H9 (cell line): ENCODE data around the gene BRF1. TPM values are rescaled to one million over a fixed set of nuclear protein-coding genes. Genes with fewer than 3 reads are reported as not detected.

Experiments
- DNase-seq: peaks from one replicate; pipeline ENCODE4 v3.0.0-alpha.2; 2017
- H2AFZ ChIP-seq: one replicate; pipeline ENCODE4 v1.6.1; 2013; ENCODE audit warnings: mild to moderate bottlenecking, low read length, control low read depth, moderate library complexity
- H2AK5ac ChIP-seq: 2 replicates; pipeline ENCODE4 v1.6.1; 2013; ENCODE audit warnings: low read length, control low read depth, mixed read lengths; ENCODE audit not compliant: insufficient read length
- H2BK120ac ChIP-seq: one replicate; pipeline ENCODE4 v1.6.1; 2013; ENCODE audit warnings: low read depth, mild to moderate bottlenecking, low read length, control low read depth, inconsistent platforms; ENCODE audit not compliant: poor library complexity, severe bottlenecking
- H2BK12ac ChIP-seq: 2 replicates; pipeline ENCODE4 v1.6.1; 2013; ENCODE audit warnings: low read length, control low read depth, mixed read lengths, low read depth; ENCODE audit not compliant: insufficient read length
- H2BK15ac ChIP-seq: 2 replicates; pipeline ENCODE4 v1.6.1; 2013; ENCODE audit warnings: low read depth, low read length, control low read depth
- H2BK20ac ChIP-seq: one replicate; pipeline ENCODE4 v1.6.1; 2013; ENCODE audit warnings: low read depth, mild to moderate bottlenecking, low read length, control low read depth, inconsistent platforms; ENCODE audit not compliant: poor library complexity, severe bottlenecking
- H2BK5ac ChIP-seq: 2 replicates; pipeline ENCODE4 v1.6.1; 2013; ENCODE audit warnings: low read length, control low read depth, mixed read lengths; ENCODE audit not compliant: insufficient read length
- H3K14ac ChIP-seq: 2 replicates; pipeline ENCODE4 v1.6.1; 2013; ENCODE audit warnings: low read length, control low read depth; ENCODE audit not compliant: insufficient read depth
- H3K18ac ChIP-seq: 2 replicates; pipeline ENCODE4 v1.6.1; 2013; ENCODE audit warnings: low read depth, mild to moderate bottlenecking, mixed read lengths, low read length, control low read depth; ENCODE audit not compliant: insufficient read length
- H3K23ac ChIP-seq: 2 replicates; pipeline ENCODE4 v1.6.1; 2013; ENCODE audit warnings: low read length, control low read depth, mixed read lengths, low read depth; ENCODE audit not compliant: insufficient read length
- H3K23me2 ChIP-seq: 2 replicates; pipeline ENCODE4 v1.6.1; 2013; ENCODE audit warnings: low read depth, mild to moderate bottlenecking, mixed read lengths, low read length, control low read depth; ENCODE audit not compliant: insufficient read length, poor library complexity, severe bottlenecking
- H3K27ac ChIP-seq: 2 replicates; pipeline ENCODE4 v1.5.1; 2013; ENCODE audit warnings: low read length, control low read depth, mixed read lengths, low read depth; ENCODE audit not compliant: insufficient read length
- H3K27me3 ChIP-seq: 2 replicates; pipeline ENCODE4 v1.6.1; 2013; ENCODE audit warnings: low read length, control low read depth, inconsistent platforms; ENCODE audit not compliant: insufficient read depth
- H3K4ac ChIP-seq: 2 replicates; pipeline ENCODE4 v1.6.1; 2013; ENCODE audit warnings: low read depth, mild to moderate bottlenecking, control low read depth, inconsistent platforms, low read length, moderate library complexity
- H3K4me1 ChIP-seq: 2 replicates; pipeline ENCODE4 v1.6.1; 2013; ENCODE audit warnings: low read length, control low read depth, inconsistent platforms; ENCODE audit not compliant: insufficient read depth
- H3K4me2 ChIP-seq: 2 replicates; pipeline ENCODE4 v1.6.1; 2013; ENCODE audit warnings: low read length, control low read depth, mixed read lengths; ENCODE audit not compliant: insufficient read length, insufficient read depth
- H3K56ac ChIP-seq: 2 replicates; pipeline ENCODE4 v1.6.1; 2013; ENCODE audit warnings: low read depth, mild to moderate bottlenecking, mixed read lengths, low read length, control low read depth; ENCODE audit not compliant: insufficient read length
- H3K79me1 ChIP-seq: 2 replicates; pipeline ENCODE4 v1.6.1; 2013; ENCODE audit warnings: low read depth, mild to moderate bottlenecking, moderate library complexity, low read length, control low read depth, inconsistent platforms; ENCODE audit not compliant: insufficient read depth, poor library complexity, severe bottlenecking
- H3K79me2 ChIP-seq: 2 replicates; pipeline ENCODE4 v1.6.1; 2013; ENCODE audit warnings: low read length, control low read depth, inconsistent platforms; ENCODE audit not compliant: insufficient read depth
- H3K9ac ChIP-seq: 2 replicates; pipeline ENCODE4 v1.6.1; 2013; ENCODE audit warnings: low read length, control low read depth, mixed read lengths; ENCODE audit not compliant: insufficient read length; ENCODE audit errors: extremely low read depth
- H3K9me3 ChIP-seq: one replicate; pipeline ENCODE4 v1.6.1; 2013; ENCODE audit warnings: low read depth, low read length, inconsistent platforms; ENCODE audit not compliant: control insufficient read depth
- H3T11ph ChIP-seq: one replicate; pipeline ENCODE4 v1.6.1; 2013; ENCODE audit warnings: mild to moderate bottlenecking, low read length, control low read depth, inconsistent platforms
- H4K20me1 ChIP-seq: one replicate; pipeline ENCODE4 v1.6.1; 2013; ENCODE audit not compliant: control insufficient read depth, insufficient read length, insufficient read depth
- H4K5ac ChIP-seq: 2 replicates; pipeline ENCODE4 v1.6.1; 2013; ENCODE audit warnings: low read depth, mild to moderate bottlenecking, mixed read lengths, low read length, control low read depth; ENCODE audit not compliant: insufficient read length
- H4K8ac ChIP-seq: replicated peaks from 2 replicates; pipeline ENCODE4 v1.6.1; 2013; ENCODE audit warnings: low read length, control low read depth, mixed read lengths, low read depth; ENCODE audit not compliant: insufficient read length
- H4K91ac ChIP-seq: 2 replicates; pipeline ENCODE4 v1.6.1; 2013; ENCODE audit warnings: low read depth, mild to moderate bottlenecking, moderate library complexity, mixed read lengths, low read length, control low read depth; ENCODE audit not compliant: insufficient read length
- H3K27ac Mint-ChIP-seq, 3 experiments: 2 replicates in 2 of 3; 3 replicates in 1 of 3; pipeline ENCODE4 v1.8.0; 2020 to 2021; ENCODE audit warnings: mixed read lengths in 3 of 3, mild to moderate bottlenecking in 1 of 3, moderate library complexity in 1 of 3
- H3K27me3 Mint-ChIP-seq: 2 replicates; pipeline ENCODE4 v1.8.0; 2021; ENCODE audit warnings: low read depth, mild to moderate bottlenecking, moderate library complexity, mixed read lengths
- H3K36me3 Mint-ChIP-seq, 3 experiments: 2 replicates in 2 of 3; 3 replicates in 1 of 3; pipeline ENCODE4 v1.8.0; 2020 to 2021; ENCODE audit warnings: low read depth in 3 of 3, mixed read lengths in 3 of 3; ENCODE audit not compliant: insufficient read depth in 1 of 3
- H3K4me1 Mint-ChIP-seq, 2 experiments: 2 replicates each; pipeline ENCODE4 v1.8.0; 2020; ENCODE audit warnings: mixed read lengths in 2 of 2
- H3K4me3 Mint-ChIP-seq, 2 experiments: 2 replicates in 1 of 2; 3 replicates in 1 of 2; pipeline ENCODE4 v1.8.0; 2020 to 2021; ENCODE audit warnings: mild to moderate bottlenecking in 2 of 2, mixed read lengths in 2 of 2, moderate library complexity in 1 of 2
- H3K9me3 Mint-ChIP-seq, 2 experiments: 2 replicates in 1 of 2; 3 replicates in 1 of 2; pipeline ENCODE4 v1.8.0; 2020; ENCODE audit warnings: mild to moderate bottlenecking in 2 of 2, mixed read lengths in 2 of 2, moderate library complexity in 1 of 2
- CTCF ChIP-seq: fragments of 200-600 bp; sonication (generic); conservative IDR thresholded peaks from 3 replicates; pipeline ENCODE4 v1.8.0; 2021; ENCODE audit warnings: antibody characterized with exemption, mild to moderate bottlenecking
- WGBS: extraction: QIAGEN DNeasy Blood & Tissue Kit; methylation state at CpG from one replicate; pipeline ENCODE4 v1.1.7; 2013; ENCODE audit warnings: missing lambda C conversion rate, low lambda C conversion rate, mixed read lengths; ENCODE audit not compliant: insufficient read length; ENCODE audit errors: extremely low coverage; 5-methylcytosine and 5-hydroxymethylcytosine counted together
- total RNA-seq: library from RNA; stranded (reverse); gene quantifications from 2 replicates; pipeline ENCODE4 v1.2.1, GENCODE V29; 2021

Gene BRF1
- total RNA-seq, 1 experiment from 2014 or later: 28.3 TPM

GRCh38 chr14:105205673-105206208 is 95.1 kb downstream of the BRF1 start:
- H2BK12ac ChIP-seq: no peak overlapping the region
- no peak overlapping the region for H4K8ac ChIP-seq
- Mint-ChIP-seq H3K4me3 (no peak overlapping the region), H3K4me1 (peaks cover 0 to 3% of the 10 kb centered on the region in 2 experiments; a peak in 3 of 4 replicates), H3K27me3 (peaks cover 1% of the 10 kb centered on the region; the same call in 1 of the 2 replicates), H3K9me3 (no peaks in the 10 kb centered on the region), H3K27ac (no peak overlapping the region), H3K36me3 (no peaks in the 10 kb centered on the region; a peak in 1 of 7 replicates)
- no peak overlapping the region for H3K4me2 ChIP-seq
- H3K18ac ChIP-seq: no peak overlapping the region
- H2BK5ac ChIP-seq: no peak overlapping the region
- H3K4ac ChIP-seq: no peak overlapping the region
- no peaks in the 10 kb centered on the region for H3K79me2 ChIP-seq
- H3K4me1 ChIP-seq: no peaks in the 10 kb centered on the region
- H3T11ph ChIP-seq: no peak overlapping the region
- no peak overlapping the region for H2AFZ ChIP-seq
- H2BK15ac ChIP-seq: no peak overlapping the region
- H2BK20ac ChIP-seq: no peak overlapping the region
- H3K27me3 ChIP-seq: no peaks in the 10 kb centered on the region
- H3K23ac ChIP-seq: no peak overlapping the region
- no peak overlapping the region for H2BK120ac ChIP-seq
- H3K9me3 ChIP-seq: no peaks in the 10 kb centered on the region
- no peak overlapping the region for H3K14ac ChIP-seq
- no peaks in the 10 kb centered on the region for H4K20me1 ChIP-seq
- no peak overlapping the region for H3K27ac ChIP-seq
- no peak for DNase-seq
- H4K5ac ChIP-seq: no peak overlapping the region
- H3K56ac ChIP-seq: no peak overlapping the region
- H4K91ac ChIP-seq: no peak overlapping the region
- H2AK5ac ChIP-seq: no peak overlapping the region
- WGBS: no CpG with 5 or more reads among the region's 12 CpGs
- no peaks in the 10 kb centered on the region for H3K23me2 ChIP-seq
- no peaks in the 10 kb centered on the region for H3K79me1 ChIP-seq
- no peak for TF ChIP-seq CTCF
- no peak overlapping the region for H3K9ac ChIP-seq
